ENCODE measurements around the gene HK1. TPM values are rescaled to one million over a fixed set of nuclear protein-coding genes. Genes with fewer than 3 reads are reported as not detected.
A peak's percentile ranks its signal among the peaks of the same experiment; 100 is the strongest.
"Not testable (repeated sequence)": the region's sequence is repeated elsewhere in the genome, so short reads cannot be mapped to it uniquely, and the experiment has no call there.

The HK1 gene
- total RNA-seq, 1 donor from 2014 or later, result 95.0 TPM

DNA sequence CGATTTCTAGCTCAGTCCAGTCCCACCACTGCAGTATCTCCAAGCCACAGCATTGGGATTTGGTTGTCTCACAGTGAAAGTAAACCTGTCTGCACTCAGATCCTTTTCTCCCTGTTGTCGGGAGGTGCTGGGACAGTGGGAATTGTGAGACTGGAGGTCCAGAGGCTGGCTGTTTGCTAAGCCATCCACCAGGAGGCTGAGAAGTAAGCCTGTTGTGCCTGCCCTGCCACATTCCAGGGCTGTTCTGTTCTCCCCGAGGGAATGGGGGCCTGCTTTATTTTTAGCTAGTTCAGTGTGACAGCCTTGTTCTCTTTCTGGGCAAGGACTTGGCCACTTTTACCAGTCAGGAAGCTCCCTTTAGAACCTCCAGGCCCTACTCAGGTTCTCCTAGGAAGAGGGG, 54.9 kb downstream of the HK1 start:
- Mint-ChIP-seq H3K4me1 (ENCODE audit: low read depth, unreplicated experiment) (peaks cover 27% of the 10 kb centered on the region), H3K9me3 (ENCODE audit: unreplicated experiment) (no peaks in the 10 kb centered on the region), H3K27ac (ENCODE audit: unreplicated experiment) (no peak overlapping the region), H3K4me3 (ENCODE audit: unreplicated experiment) (no peak overlapping the region), H3K27me3 (ENCODE audit: low read depth, unreplicated experiment) (no peaks in the 10 kb centered on the region), H3K36me3 (ENCODE audit: low read depth, unreplicated experiment) (peaks cover 8% of the 10 kb centered on the region)
- Histone ChIP-seq H3K27me3 (ENCODE audit: insufficient read depth, low read length) (no peaks in the 10 kb centered on the region), H2AFZ (ENCODE audit: low read depth, low read length) (no peak overlapping the region), H3K4me3 (ENCODE audit: insufficient read depth, low read depth, low read length) (no peak overlapping the region), H3K36me3 (ENCODE audit: insufficient read depth, low read length) (no peaks in the 10 kb centered on the region), H3K27ac (ENCODE audit: low read depth, low read length) (no peak overlapping the region), H3K9ac (ENCODE audit: low read length) (no peak overlapping the region), H3K4me1 (ENCODE audit: insufficient read depth, low read length) (peaks cover 32% of the 10 kb centered on the region), H3K9me3 (ENCODE audit: insufficient read depth, low read depth, low read length) (no peaks in the 10 kb centered on the region), H3K79me2 (ENCODE audit: insufficient read depth, low read length) (peaks cover 92% of the 10 kb centered on the region), H4K20me1 (ENCODE audit: insufficient read depth, low read length) (peaks cover 75% of the 10 kb centered on the region), H3K4me2 (ENCODE audit: low read length) (peak overlapping the region; percentile 1)
- DNase-seq (ENCODE audit: low read depth) (no peak), FAIRE-seq (no peak)
- no peak for TF ChIP-seq EZH2 (IDR thresholded peaks at IDR 0.05; ENCODE audit: insufficient read depth, low read length)
- TF ChIP-seq, protein P1, sequence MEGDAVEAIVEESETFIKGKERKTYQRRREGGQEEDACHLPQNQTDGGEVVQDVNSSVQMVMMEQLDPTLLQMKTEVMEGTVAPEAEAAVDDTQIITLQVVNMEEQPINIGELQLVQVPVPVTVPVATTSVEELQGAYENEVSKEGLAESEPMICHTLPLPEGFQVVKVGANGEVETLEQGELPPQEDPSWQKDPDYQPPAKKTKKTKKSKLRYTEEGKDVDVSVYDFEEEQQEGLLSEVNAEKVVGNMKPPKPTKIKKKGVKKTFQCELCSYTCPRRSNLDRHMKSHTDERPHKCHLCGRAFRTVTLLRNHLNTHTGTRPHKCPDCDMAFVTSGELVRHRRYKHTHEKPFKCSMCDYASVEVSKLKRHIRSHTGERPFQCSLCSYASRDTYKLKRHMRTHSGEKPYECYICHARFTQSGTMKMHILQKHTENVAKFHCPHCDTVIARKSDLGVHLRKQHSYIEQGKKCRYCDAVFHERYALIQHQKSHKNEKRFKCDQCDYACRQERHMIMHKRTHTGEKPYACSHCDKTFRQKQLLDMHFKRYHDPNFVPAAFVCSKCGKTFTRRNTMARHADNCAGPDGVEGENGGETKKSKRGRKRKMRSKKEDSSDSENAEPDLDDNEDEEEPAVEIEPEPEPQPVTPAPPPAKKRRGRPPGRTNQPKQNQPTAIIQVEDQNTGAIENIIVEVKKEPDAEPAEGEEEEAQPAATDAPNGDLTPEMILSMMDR (IDR thresholded peaks at IDR 0.05; ENCODE audit: insufficient read depth, low read depth, low read length), result peak; percentile 6

DNA sequence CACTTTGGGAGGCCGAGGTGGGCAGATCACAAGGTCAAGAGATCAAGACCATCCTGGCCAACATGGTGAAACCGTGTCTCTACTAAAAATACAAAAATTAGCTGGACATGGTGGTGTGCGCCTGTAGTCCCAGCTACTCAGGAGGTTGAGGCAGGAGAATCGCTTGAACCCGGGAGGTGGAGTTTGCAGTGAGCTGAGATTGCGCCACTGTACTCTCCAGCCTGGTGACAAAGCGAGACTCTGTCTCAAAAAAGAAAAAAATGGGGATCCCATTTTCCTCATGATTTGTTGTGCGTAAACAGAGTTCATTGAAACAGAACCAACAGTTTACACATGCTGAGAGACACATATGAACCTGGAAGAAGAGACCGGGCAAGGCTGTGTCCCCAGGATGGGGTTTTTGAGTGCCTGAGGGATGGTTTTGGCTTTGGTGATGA, 55.6 kb downstream of the HK1 start:
- H3K9me3 Mint-ChIP-seq (ENCODE audit: unreplicated experiment); H3K27me3 Mint-ChIP-seq (ENCODE audit: low read depth, unreplicated experiment); H3K27ac ChIP-seq (ENCODE audit: low read depth, low read length); H3K27me3 ChIP-seq (ENCODE audit: insufficient read depth, low read length); DNase-seq (ENCODE audit: low read depth); H3K4me3 Mint-ChIP-seq (ENCODE audit: unreplicated experiment); H2AFZ ChIP-seq (ENCODE audit: low read depth, low read length); H3K36me3 ChIP-seq (ENCODE audit: insufficient read depth, low read length); H3K9me3 ChIP-seq (ENCODE audit: insufficient read depth, low read depth, low read length); FAIRE-seq; H3K4me2 ChIP-seq (ENCODE audit: low read length); H3K9ac ChIP-seq (ENCODE audit: low read length); H3K4me3 ChIP-seq (ENCODE audit: insufficient read depth, low read depth, low read length): not testable (repeated sequence)
- H4K20me1 ChIP-seq (ENCODE audit: insufficient read depth, low read length), result peaks cover 82% of the 10 kb centered on the region
- H3K36me3 Mint-ChIP-seq (ENCODE audit: low read depth, unreplicated experiment), result peaks cover 10% of the 10 kb centered on the region
- peaks cover 34% of the 10 kb centered on the region for H3K4me1 Mint-ChIP-seq (ENCODE audit: low read depth, unreplicated experiment)
- H3K79me2 ChIP-seq (ENCODE audit: insufficient read depth, low read length), result peaks cover 92% of the 10 kb centered on the region
- peak overlapping the region; percentile 62 for H3K27ac Mint-ChIP-seq (ENCODE audit: unreplicated experiment)
- peaks cover 35% of the 10 kb centered on the region for H3K4me1 ChIP-seq (ENCODE audit: insufficient read depth, low read length)

DNA sequence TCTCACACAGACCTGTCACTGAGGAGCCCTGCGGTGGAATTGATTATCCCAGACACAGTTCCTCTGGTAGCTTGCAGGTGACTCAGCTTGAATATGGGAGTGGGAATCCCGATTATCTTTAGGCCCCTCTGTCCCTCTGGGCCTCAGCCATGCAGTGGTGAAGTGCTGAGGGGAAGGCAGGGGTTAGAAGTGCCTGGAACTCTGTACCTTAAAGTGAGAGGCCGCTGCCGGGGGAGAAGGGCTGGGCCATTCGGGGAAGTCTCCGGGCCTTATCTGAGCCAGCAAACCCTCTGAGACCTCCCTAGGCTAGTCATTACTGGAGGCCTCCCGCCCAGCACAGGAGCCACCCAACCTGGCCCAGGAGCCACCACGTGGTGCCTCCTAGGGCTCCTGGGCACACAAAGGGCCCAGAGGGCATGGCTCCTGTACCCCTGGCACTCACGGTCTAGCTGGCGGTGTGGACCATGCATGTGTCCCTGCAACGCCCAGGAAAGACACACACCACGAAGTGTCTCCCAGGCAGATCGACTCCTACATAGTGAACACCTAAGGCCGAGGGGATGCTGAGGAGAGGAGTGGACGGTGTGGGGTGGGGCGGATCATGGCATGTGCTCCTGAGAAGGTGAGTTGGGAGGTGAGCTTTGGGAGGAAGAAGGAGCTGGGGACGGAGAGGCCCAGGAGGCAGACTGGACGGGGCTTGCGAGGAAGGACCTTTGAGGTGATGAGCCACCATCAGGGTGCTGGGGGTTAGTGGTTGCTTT, 56.2 kb downstream of the HK1 start:
- no peaks in the 10 kb centered on the region for H3K36me3 ChIP-seq (ENCODE audit: insufficient read depth, low read length)
- Mint-ChIP-seq H3K4me1 (ENCODE audit: low read depth, unreplicated experiment) (peaks cover 35% of the 10 kb centered on the region), H3K27me3 (ENCODE audit: low read depth, unreplicated experiment) (no peaks in the 10 kb centered on the region), H3K27ac (ENCODE audit: unreplicated experiment) (peak overlapping the region; percentile 62), H3K9me3 (ENCODE audit: unreplicated experiment) (no peaks in the 10 kb centered on the region), H3K36me3 (ENCODE audit: low read depth, unreplicated experiment) (peaks cover 10% of the 10 kb centered on the region), H3K4me3 (ENCODE audit: unreplicated experiment) (no peak overlapping the region)
- TF ChIP-seq, protein P1 (IDR thresholded peaks at IDR 0.05; ENCODE audit: insufficient read depth, low read depth, low read length), result no peak
- TF ChIP-seq EZH2 (IDR thresholded peaks at IDR 0.05; ENCODE audit: insufficient read depth, low read length), result no peak
- H3K79me2 ChIP-seq (ENCODE audit: insufficient read depth, low read length), result peaks cover 92% of the 10 kb centered on the region
- H3K4me1 ChIP-seq (ENCODE audit: insufficient read depth, low read length), result peaks cover 38% of the 10 kb centered on the region
- no peak overlapping the region for H2AFZ ChIP-seq (ENCODE audit: low read depth, low read length)
- H3K27ac ChIP-seq (ENCODE audit: low read depth, low read length), result no peak overlapping the region
- FAIRE-seq (no peak), DNase-seq (ENCODE audit: low read depth) (no peak)
- no peaks in the 10 kb centered on the region for H3K9me3 ChIP-seq (ENCODE audit: insufficient read depth, low read depth, low read length)
- H4K20me1 ChIP-seq (ENCODE audit: insufficient read depth, low read length), result peaks cover 85% of the 10 kb centered on the region
- H3K4me2 ChIP-seq (ENCODE audit: low read length), result peak overlapping the region; percentile 17
- no peaks in the 10 kb centered on the region for H3K27me3 ChIP-seq (ENCODE audit: insufficient read depth, low read length)
- no peak overlapping the region for H3K9ac ChIP-seq (ENCODE audit: low read length)
- no peak overlapping the region for H3K4me3 ChIP-seq (ENCODE audit: insufficient read depth, low read depth, low read length)

Data from astrocyte (in vitro differentiated cells and primary cell).